ENCODE results near the gene MCUB. TPM values are rescaled to one million over a fixed set of nuclear protein-coding genes. Genes with fewer than 3 reads are reported as not detected.

The MCUB gene
- total RNA-seq, 2 donors from 2014 or later, result 2.9 to 58.3 TPM

DNA sequence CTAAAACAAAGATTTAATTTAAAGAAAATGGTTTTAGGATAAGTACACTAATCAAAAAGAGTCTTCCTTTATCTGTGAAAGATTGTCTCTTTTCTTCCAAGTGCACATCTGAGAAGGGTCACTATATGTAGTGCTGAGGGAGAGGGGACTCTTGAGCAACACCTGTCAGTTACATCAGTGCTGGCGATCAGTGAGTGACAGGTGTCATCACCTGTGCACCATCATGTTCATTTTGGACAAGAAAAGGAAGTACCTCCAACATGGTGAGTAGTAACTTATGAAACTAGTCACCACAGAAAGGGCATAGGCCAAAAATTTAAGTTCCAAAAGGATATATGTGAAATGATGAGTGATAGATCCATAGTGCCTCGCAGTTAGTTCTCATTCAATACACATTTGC is 55.7 kb downstream of the MCUB start:
- DNase-seq (no peak), ATAC-seq (no peak)
- Histone ChIP-seq H3K36me3 (replicated peaks in 1 of 2; ENCODE audit: insufficient read depth in 1 of 2, low read depth in 2 of 2) (no peaks in the 10 kb centered on the region), H3K4me3 (no peak overlapping the region), H3K27me3 (no peaks in the 10 kb centered on the region), H3K9me3 (no peaks in the 10 kb centered on the region), H3K4me1 (no peaks in the 10 kb centered on the region), H3K27ac (no peak overlapping the region)
- WGBS, 2 donors, result 80 to 86% methylated on average over 2 of the region's 2 CpGs
- TF ChIP-seq, protein P1, sequence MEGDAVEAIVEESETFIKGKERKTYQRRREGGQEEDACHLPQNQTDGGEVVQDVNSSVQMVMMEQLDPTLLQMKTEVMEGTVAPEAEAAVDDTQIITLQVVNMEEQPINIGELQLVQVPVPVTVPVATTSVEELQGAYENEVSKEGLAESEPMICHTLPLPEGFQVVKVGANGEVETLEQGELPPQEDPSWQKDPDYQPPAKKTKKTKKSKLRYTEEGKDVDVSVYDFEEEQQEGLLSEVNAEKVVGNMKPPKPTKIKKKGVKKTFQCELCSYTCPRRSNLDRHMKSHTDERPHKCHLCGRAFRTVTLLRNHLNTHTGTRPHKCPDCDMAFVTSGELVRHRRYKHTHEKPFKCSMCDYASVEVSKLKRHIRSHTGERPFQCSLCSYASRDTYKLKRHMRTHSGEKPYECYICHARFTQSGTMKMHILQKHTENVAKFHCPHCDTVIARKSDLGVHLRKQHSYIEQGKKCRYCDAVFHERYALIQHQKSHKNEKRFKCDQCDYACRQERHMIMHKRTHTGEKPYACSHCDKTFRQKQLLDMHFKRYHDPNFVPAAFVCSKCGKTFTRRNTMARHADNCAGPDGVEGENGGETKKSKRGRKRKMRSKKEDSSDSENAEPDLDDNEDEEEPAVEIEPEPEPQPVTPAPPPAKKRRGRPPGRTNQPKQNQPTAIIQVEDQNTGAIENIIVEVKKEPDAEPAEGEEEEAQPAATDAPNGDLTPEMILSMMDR (IDR thresholded peaks at IDR 0.05), result no peak
- no peak for TF ChIP-seq POLR2A (IDR thresholded peaks at IDR 0.05)
- intact Hi-C loops (cut with DNase I), result no loop called here

DNA sequence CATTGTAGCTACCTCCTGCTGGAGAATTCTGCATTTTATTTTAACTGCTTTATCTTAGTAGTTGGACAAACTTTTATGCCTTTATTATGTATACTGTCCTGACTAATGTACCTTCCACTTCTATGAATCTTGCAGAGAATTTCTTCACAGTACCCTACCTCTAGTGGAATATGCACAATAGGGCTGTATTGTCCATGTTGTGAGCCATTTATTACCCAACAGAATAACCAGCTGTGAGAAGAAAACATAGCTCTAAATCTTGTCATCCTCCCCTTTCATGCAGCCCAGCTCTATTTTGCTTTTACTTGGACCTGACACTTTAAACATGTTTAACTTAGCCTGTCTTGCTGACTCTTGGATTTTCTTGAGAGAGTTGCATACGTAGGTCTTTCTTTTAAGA is 56.2 kb downstream of the MCUB start:
- Histone ChIP-seq H3K9me3 (no peaks in the 10 kb centered on the region), H3K4me1 (no peaks in the 10 kb centered on the region), H3K36me3 (replicated peaks in 1 of 2; ENCODE audit: insufficient read depth in 1 of 2, low read depth in 2 of 2) (no peaks in the 10 kb centered on the region), H3K27me3 (no peaks in the 10 kb centered on the region), H3K4me3 (no peak overlapping the region), H3K27ac (no peak overlapping the region)
- DNase-seq (no peak), ATAC-seq (no peak)
- TF ChIP-seq POLR2A (IDR thresholded peaks at IDR 0.05), result no peak
- TF ChIP-seq, protein P1 (IDR thresholded peaks at IDR 0.05), result no peak
- 67 to 79% methylated on average over 1 of the region's 1 CpG for WGBS, 2 donors
- intact Hi-C loops (cut with DNase I), result no loop called here

DNA sequence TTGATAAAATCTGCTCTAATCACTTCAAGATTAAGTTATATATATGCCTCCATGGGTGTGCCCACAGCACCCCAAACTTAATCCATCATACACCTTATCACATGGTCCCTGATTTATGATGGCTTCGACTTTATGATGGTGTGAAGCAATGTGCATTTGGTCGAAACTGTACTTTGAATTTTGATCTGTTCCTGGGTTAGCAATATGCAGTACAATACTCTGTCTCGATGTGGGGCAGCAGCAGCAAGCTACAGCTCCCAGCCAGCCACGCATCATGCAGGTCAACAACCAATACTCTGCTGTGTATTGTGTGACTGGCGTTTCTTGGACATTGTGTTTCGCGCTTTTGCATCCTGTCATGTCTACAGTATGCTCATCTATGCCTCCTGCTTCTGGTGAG is 62.6 kb downstream of the MCUB start:
- DNase-seq (no peak), ATAC-seq (no peak)
- Histone ChIP-seq H3K9me3 (no peaks in the 10 kb centered on the region), H3K4me3 (no peak overlapping the region), H3K27ac (no peak overlapping the region), H3K4me1 (no peaks in the 10 kb centered on the region), H3K27me3 (no peaks in the 10 kb centered on the region), H3K36me3 (replicated peaks in 1 of 2; ENCODE audit: insufficient read depth in 1 of 2, low read depth in 2 of 2) (no peaks in the 10 kb centered on the region)
- WGBS, 2 donors, result 85 to 86% methylated on average over 7 of the region's 7 CpGs
- intact Hi-C loops (cut with DNase I), result no loop called here
- TF ChIP-seq, protein P1 (IDR thresholded peaks at IDR 0.05), result no peak
- no peak for TF ChIP-seq POLR2A (IDR thresholded peaks at IDR 0.05)

DNA sequence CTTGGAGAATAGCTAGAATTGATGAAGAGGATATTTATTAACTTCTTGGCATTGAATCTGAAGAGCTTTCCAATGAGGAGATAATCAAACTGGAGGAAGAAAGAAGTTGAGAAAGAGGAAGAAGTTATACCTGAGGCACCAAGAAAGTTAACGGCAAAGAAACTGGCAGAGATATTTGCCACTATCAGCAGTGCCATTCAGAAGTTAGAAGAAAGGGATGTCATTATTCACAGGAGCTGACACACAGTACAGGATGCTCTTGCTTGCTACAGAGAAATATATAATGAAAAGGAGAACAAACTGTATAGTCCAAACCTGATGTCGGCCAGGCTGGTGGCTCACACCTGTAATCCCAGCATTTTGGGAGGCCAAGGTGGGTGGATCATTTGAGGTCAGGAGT is 64.5 kb downstream of the MCUB start:
- 82 to 94% methylated on average over 2 of the region's 2 CpGs for WGBS, 2 donors
- H3K36me3 ChIP-seq (replicated peaks in 1 of 2; ENCODE audit: insufficient read depth in 1 of 2, low read depth in 2 of 2), result no peaks in the 10 kb centered on the region
- H3K27ac ChIP-seq, result no peak overlapping the region
- H3K4me3 ChIP-seq, result no peak overlapping the region
- H3K9me3 ChIP-seq, result no peaks in the 10 kb centered on the region
- intact Hi-C loops (cut with DNase I), result no loop called here
- no peaks in the 10 kb centered on the region for H3K27me3 ChIP-seq
- DNase-seq (no peak), ATAC-seq (no peak)
- H3K4me1 ChIP-seq, result no peaks in the 10 kb centered on the region
- TF ChIP-seq, protein P1 (IDR thresholded peaks at IDR 0.05), result no peak
- no peak for TF ChIP-seq POLR2A (IDR thresholded peaks at IDR 0.05)

DNA sequence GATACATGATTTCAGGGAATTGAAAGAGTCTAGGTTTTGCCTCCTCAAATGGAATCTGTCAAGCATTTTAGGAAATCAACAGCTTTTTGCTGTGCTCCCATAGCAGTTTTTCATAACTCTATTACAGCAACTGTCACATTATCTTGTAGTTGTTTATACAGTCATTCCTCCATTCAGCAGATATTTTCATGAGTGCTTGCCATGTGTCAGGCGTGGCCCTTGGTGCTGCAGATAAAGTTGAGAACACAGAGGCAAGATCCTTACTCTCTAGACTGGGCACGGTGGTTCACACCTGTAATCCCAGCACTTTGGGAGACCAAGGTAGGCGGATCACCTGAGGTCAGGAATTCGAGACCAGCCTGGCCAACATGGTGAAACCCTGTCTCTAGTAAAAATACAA is 67.3 kb downstream of the MCUB start:
- H3K27me3 ChIP-seq, result no peaks in the 10 kb centered on the region
- ATAC-seq (no peak), DNase-seq (no peak)
- no peaks in the 10 kb centered on the region for H3K36me3 ChIP-seq (replicated peaks in 1 of 2; ENCODE audit: insufficient read depth in 1 of 2, low read depth in 2 of 2)
- intact Hi-C loops (cut with DNase I), result no loop called here
- H3K27ac ChIP-seq, result no peak overlapping the region
- H3K4me1 ChIP-seq, result no peaks in the 10 kb centered on the region
- no peak overlapping the region for H3K4me3 ChIP-seq
- H3K9me3 ChIP-seq, result no peaks in the 10 kb centered on the region
- 77% methylated on average over 4 of the region's 4 CpGs for WGBS, 2 donors
- no peak for TF ChIP-seq POLR2A (IDR thresholded peaks at IDR 0.05)
- TF ChIP-seq, protein P1 (IDR thresholded peaks at IDR 0.05), result no peak
